Neural cell (in vitro differentiated cells): ENCODE measurements around the gene HDAC10. TPM values are rescaled to one million over a fixed set of nuclear protein-coding genes. Genes with fewer than 3 reads are reported as not detected.
A peak's percentile ranks its signal among the peaks of the same experiment; 100 is the strongest.

ENCODE experiments used
- H2AFZ ChIP-seq: fragments of 200-600, 300-800 bp; sonication (generic), shearing (Covaris generic); 2 replicates; pipeline ENCODE4 v1.6.0; 2014; ENCODE audit warnings: low read depth, mild to moderate bottlenecking, antibody characterized with exemption, low read length, moderate library complexity
- H3F3A ChIP-seq: fragments of 200-600 bp; shearing (Covaris generic); 2 replicates; pipeline ENCODE4 v1.6.1; 2016; ENCODE audit warnings: mild to moderate bottlenecking, moderate library complexity, mixed read lengths, antibody characterized with exemption, low read length; ENCODE audit not compliant: insufficient read depth, poor library complexity, severe bottlenecking
- H3K27ac ChIP-seq: fragments of 200-600, 300-800 bp; sonication (generic), shearing (Covaris generic); 2 replicates; pipeline ENCODE4 v1.5.1; 2014; ENCODE audit warnings: mild to moderate bottlenecking, low read length, moderate library complexity
- H3K27me3 ChIP-seq: fragments of 300-800, 200-600 bp; sonication (generic), shearing (Covaris generic); 2 replicates; pipeline ENCODE4 v1.6.0; 2014; ENCODE audit warnings: mild to moderate bottlenecking, low read depth, low read length, moderate library complexity; ENCODE audit not compliant: insufficient read depth
- H3K36me3 ChIP-seq: fragments of 300-800, 200-600 bp; sonication (generic), shearing (Covaris generic); 2 replicates; pipeline ENCODE4 v1.5.1; 2014; ENCODE audit warnings: mild to moderate bottlenecking, antibody characterized with exemption, low read length, moderate library complexity; ENCODE audit not compliant: insufficient read depth
- H3K4me2 ChIP-seq: fragments of 300-800, 200-600 bp; sonication (generic), shearing (Covaris generic); 2 replicates; pipeline ENCODE4 v1.6.0; 2014; ENCODE audit warnings: mild to moderate bottlenecking, low read length
- H3K4me3 ChIP-seq: fragments of 300-800, 200-600 bp; sonication (generic), shearing (Covaris generic); 2 replicates; pipeline ENCODE4 v1.5.1; 2014; ENCODE audit warnings: mild to moderate bottlenecking, low read length, moderate library complexity
- H3K79me2 ChIP-seq: fragments of 200-600 bp; shearing (Covaris generic); replicated peaks from 2 replicates; pipeline ENCODE4 v1.6.0; 2014; ENCODE audit warnings: mild to moderate bottlenecking, low read length, moderate library complexity; ENCODE audit not compliant: insufficient read depth
- H3K9ac ChIP-seq: fragments of 300-800, 200-600 bp; sonication (generic), shearing (Covaris generic); 2 replicates; pipeline ENCODE4 v1.6.1; 2016; ENCODE audit warnings: mild to moderate bottlenecking, low read length, mixed read lengths
- H3K9me2 ChIP-seq: fragments of 200-600 bp; shearing (Covaris generic); 2 replicates; pipeline ENCODE4 v1.6.1; 2016; ENCODE audit warnings: mild to moderate bottlenecking, low read length, mixed read lengths; ENCODE audit not compliant: insufficient read depth
- H3K9me3 ChIP-seq: fragments of 200-600, 300-800 bp; sonication (generic), shearing (Covaris generic); 2 replicates; pipeline ENCODE4 v1.6.1; 2016; ENCODE audit warnings: mild to moderate bottlenecking, mixed run types, low read length, moderate library complexity, mixed read lengths
- H4K20me1 ChIP-seq: fragments of 200-600 bp; shearing (Covaris generic); 2 replicates; pipeline ENCODE4 v1.6.1; 2016; ENCODE audit warnings: mild to moderate bottlenecking, mixed run types; ENCODE audit not compliant: insufficient read depth
- CTCF ChIP-seq: fragments of 450-650 bp; IDR thresholded peaks from 2 replicates; pipeline ENCODE4 v1.5.1; 2014; ENCODE audit warnings: antibody characterized with exemption, mild to moderate bottlenecking, moderate library complexity; ENCODE audit not compliant: poor library complexity, severe bottlenecking
- EP300 ChIP-seq: fragments of 450-650 bp; conservative IDR thresholded peaks from 2 replicates; pipeline ENCODE4 v1.6.1; 2014; ENCODE audit warnings: antibody characterized with exemption, mild to moderate bottlenecking, moderate library complexity; ENCODE audit not compliant: poor library complexity, severe bottlenecking
- MXI1 ChIP-seq: fragments of 450-650 bp; conservative IDR thresholded peaks from 2 replicates; pipeline ENCODE4 v1.6.1; 2014; ENCODE audit warnings: antibody characterized with exemption, mild to moderate bottlenecking; ENCODE audit not compliant: poor library complexity, severe bottlenecking
- POLR2AphosphoS5 ChIP-seq: IDR thresholded peaks from 2 replicates; pipeline ENCODE4 v1.6.1; 2012
- RAD21 ChIP-seq: fragments of 450-650 bp; conservative IDR thresholded peaks from 2 replicates; pipeline ENCODE4 v1.6.1; 2014; ENCODE audit warnings: antibody characterized with exemption, mild to moderate bottlenecking, moderate library complexity
- REST ChIP-seq: IDR thresholded peaks from 2 replicates; pipeline ENCODE4 v1.6.1; 2012; ENCODE audit warnings: borderline replicate concordance
- SMC3 ChIP-seq: fragments of 450-650 bp; conservative IDR thresholded peaks from 2 replicates; pipeline ENCODE4 v1.6.1; 2014; ENCODE audit warnings: antibody characterized with exemption, mild to moderate bottlenecking, moderate library complexity; ENCODE audit not compliant: poor library complexity
- TAF1 ChIP-seq: IDR thresholded peaks from 2 replicates; pipeline ENCODE4 v1.6.1; 2012; ENCODE audit warnings: low read depth
- polyA plus RNA-seq: library from polyadenylated mRNA; depleted of rRNA; stranded (reverse); fragments of >200 nt; gene quantifications from 2 replicates; pipeline ENCODE4 v1.2.3, GENCODE V29; 2014

The HDAC10 gene
- polyA plus RNA-seq, 1 donor from 2014 or later: 39.1 TPM

GRCh38 chr22:50272044-50272802 lies 21.2 kb upstream of the HDAC10 start:
- no peak overlapping the region for H2AFZ ChIP-seq
- no peaks in the 10 kb centered on the region for H3K9me2 ChIP-seq
- no peak overlapping the region for H3K4me2 ChIP-seq
- peak overlapping the region; percentile 77 for H3K4me3 ChIP-seq
- no peaks in the 10 kb centered on the region for H3K27me3 ChIP-seq
- no peaks in the 10 kb centered on the region for H3K79me2 ChIP-seq
- no peaks in the 10 kb centered on the region for H4K20me1 ChIP-seq
- no peaks in the 10 kb centered on the region for H3K9me3 ChIP-seq
- no peaks in the 10 kb centered on the region for H3F3A ChIP-seq
- peak overlapping the region; percentile 52 for H3K27ac ChIP-seq
- TF ChIP-seq CTCF (no peak), SMC3 (no peak)
- H3K36me3 ChIP-seq: no peaks in the 10 kb centered on the region
- H3K9ac ChIP-seq: peak overlapping the region; percentile 81

GRCh38 chr22:50271519-50271970 lies 20.5 kb upstream of the HDAC10 start:
- Histone ChIP-seq H4K20me1 (no peaks in the 10 kb centered on the region), H3K9me3 (no peaks in the 10 kb centered on the region), H3K9ac (peak overlapping the region; percentile 81), H3K36me3 (no peaks in the 10 kb centered on the region), H2AFZ (no peak overlapping the region), H3K27me3 (no peaks in the 10 kb centered on the region), H3K4me3 (peak overlapping the region; percentile 77), H3F3A (no peaks in the 10 kb centered on the region), H3K79me2 (no peaks in the 10 kb centered on the region), H3K9me2 (no peaks in the 10 kb centered on the region), H3K4me2 (peak overlapping the region; percentile 86), H3K27ac (peak overlapping the region; percentile 58)
- TF ChIP-seq CTCF (peak; percentile 62), MXI1 (no peak), POLR2AphosphoS5 (peak; percentile 28)

- TF ChIP-seq TAF1 (no peak), MXI1 (peak; percentile 7), EP300 (no peak), RAD21 (no peak), CTCF (peak; percentile 3), SMC3 (no peak), REST (peak; percentile 77)
- peak overlapping the region; percentile 86 for H3K4me2 ChIP-seq
- H3K27ac ChIP-seq: peak overlapping the region; percentile 58
Observed at GRCh38 chr22:50270666-50271394, 19.8 kb upstream of the HDAC10 start.

More at GRCh38 chr22:50270666-50271394, 19.8 kb upstream of the HDAC10 start:
- Histone ChIP-seq H3K36me3 (no peaks in the 10 kb centered on the region), H3K27me3 (no peaks in the 10 kb centered on the region), H3F3A (no peaks in the 10 kb centered on the region), H3K79me2 (no peaks in the 10 kb centered on the region), H4K20me1 (no peaks in the 10 kb centered on the region), H3K9me3 (no peaks in the 10 kb centered on the region), H3K9me2 (no peaks in the 10 kb centered on the region), H2AFZ (peak overlapping the region; percentile 60), H3K4me3 (peak overlapping the region; percentile 77), H3K9ac (peak overlapping the region; percentile 81)
